Body of pancreas (tissue), 4 donors: ENCODE data around the gene DCUN1D4. TPM values are rescaled to one million over a fixed set of nuclear protein-coding genes. Genes with fewer than 3 reads are reported as not detected.
"Not testable (repeated sequence)": the region's sequence is repeated elsewhere in the genome, so short reads cannot be mapped to it uniquely, and the experiment has no call there.

Source experiments
- ATAC-seq: fragments of 150-250 bp; one replicate; pipeline ENCODE4 v1.9.1; 2016
- DNase-seq, 4 donors: peaks; one replicate each; pipeline ENCODE4 v3.0.0-alpha.2; 2019
- H3K27ac ChIP-seq, 4 donors: fragments of 200-600 bp; sonication (generic); 1 replicate in 3 of 4; 2 replicates in 1 of 4; pipeline versions ENCODE4 v1.5.1 to v1.6.1; 2016 to 2019; ENCODE audit warnings: mild to moderate bottlenecking in 1 of 4, mixed read lengths in 1 of 4, moderate library complexity in 1 of 4
- H3K27me3 ChIP-seq, 2 donors: fragments of 200-600 bp; sonication (generic); one replicate each; pipeline ENCODE4 v1.6.0; 2016; ENCODE audit warnings: mild to moderate bottlenecking in 1 of 2
- H3K36me3 ChIP-seq, 2 donors: fragments of 200-600 bp; sonication (generic); replicated peaks in 1 of 2; 2 replicates each; pipeline ENCODE4 v1.5.1; 2016; ENCODE audit warnings: low read depth in 2 of 2; ENCODE audit not compliant: insufficient read depth in 1 of 2
- H3K4me1 ChIP-seq: fragments of 200-600 bp; sonication (generic); one replicate; pipeline ENCODE4 v1.6.0; 2016
- H3K4me3 ChIP-seq, 2 donors: fragments of 200-600 bp; sonication (generic); 1 replicate in 1 of 2; 2 replicates in 1 of 2; pipeline ENCODE4 v1.5.1; 2016 to 2019
- H3K9me3 ChIP-seq, 3 donors: fragments of 200-600 bp; sonication (generic); 1 replicate in 2 of 3; 2 replicates in 1 of 3; pipeline ENCODE4 v1.5.1; 2016
- POLR2A ChIP-seq, 3 donors: fragments of 450-650 bp; IDR thresholded peaks; one replicate each; pipeline ENCODE4 v1.6.1; 2016; ENCODE audit warnings: antibody characterized with exemption in 3 of 3, mild to moderate bottlenecking in 2 of 3
- WGBS, 2 donors: methylation state at CpG; one replicate each; pipeline ENCODE4 v1.1.5; 2017; 5-methylcytosine and 5-hydroxymethylcytosine counted together
- intact Hi-C: fragments of 100-400 bp; cut with DNase I; formaldehyde crosslinking; loops from one replicate; pipeline ENCODE4 v1.15.1; 2023
- total RNA-seq, 2 donors: library from RNA; depleted of rRNA; stranded (reverse); fragments of >200 nt; gene quantifications; one replicate each; pipeline ENCODE4 v1.1.0, GENCODE V29; 2016
- TF ChIP-seq, protein P1 (sequence below), 7 experiments: fragments of 450-650 bp in 4 of 7; fragments of 200-600 bp in 3 of 7; sonication (generic) in 3 of 7; IDR thresholded peaks; one replicate each; pipeline ENCODE4 v1.5.1; 2016 to 2019; ENCODE audit warnings: antibody characterized with exemption in 7 of 7

DCUN1D4 gene
- total RNA-seq, 2 donors from 2014 or later, result 26.7 to 38.7 TPM

- Histone ChIP-seq H3K36me3 (no peaks in the 10 kb centered on the region), H3K27ac (no peak overlapping the region), H3K9me3 (no peaks in the 10 kb centered on the region), H3K4me3 (no peak overlapping the region), H3K4me1 (no peaks in the 10 kb centered on the region), H3K27me3 (no peaks in the 10 kb centered on the region)
- TF ChIP-seq, protein P1, sequence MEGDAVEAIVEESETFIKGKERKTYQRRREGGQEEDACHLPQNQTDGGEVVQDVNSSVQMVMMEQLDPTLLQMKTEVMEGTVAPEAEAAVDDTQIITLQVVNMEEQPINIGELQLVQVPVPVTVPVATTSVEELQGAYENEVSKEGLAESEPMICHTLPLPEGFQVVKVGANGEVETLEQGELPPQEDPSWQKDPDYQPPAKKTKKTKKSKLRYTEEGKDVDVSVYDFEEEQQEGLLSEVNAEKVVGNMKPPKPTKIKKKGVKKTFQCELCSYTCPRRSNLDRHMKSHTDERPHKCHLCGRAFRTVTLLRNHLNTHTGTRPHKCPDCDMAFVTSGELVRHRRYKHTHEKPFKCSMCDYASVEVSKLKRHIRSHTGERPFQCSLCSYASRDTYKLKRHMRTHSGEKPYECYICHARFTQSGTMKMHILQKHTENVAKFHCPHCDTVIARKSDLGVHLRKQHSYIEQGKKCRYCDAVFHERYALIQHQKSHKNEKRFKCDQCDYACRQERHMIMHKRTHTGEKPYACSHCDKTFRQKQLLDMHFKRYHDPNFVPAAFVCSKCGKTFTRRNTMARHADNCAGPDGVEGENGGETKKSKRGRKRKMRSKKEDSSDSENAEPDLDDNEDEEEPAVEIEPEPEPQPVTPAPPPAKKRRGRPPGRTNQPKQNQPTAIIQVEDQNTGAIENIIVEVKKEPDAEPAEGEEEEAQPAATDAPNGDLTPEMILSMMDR (IDR thresholded peaks at IDR 0.05), result no peak
- TF ChIP-seq POLR2A (IDR thresholded peaks at IDR 0.05), result no peak
- no peak for DNase-seq
- intact Hi-C loops, result no loop called here
- ATAC-seq, result no peak
Observed at GRCh38 chr4:51931461-51931860, 88.5 kb downstream of the DCUN1D4 start.

- DNase-seq, result no peak
- no peak overlapping the region for H3K4me3 ChIP-seq
- no peaks in the 10 kb centered on the region for H3K9me3 ChIP-seq
- no peaks in the 10 kb centered on the region for H3K27me3 ChIP-seq
- H3K27ac ChIP-seq, result no peak overlapping the region
- no peaks in the 10 kb centered on the region for H3K4me1 ChIP-seq
- 51 to 66% methylated on average over 2 of the region's 2 CpGs for WGBS, 2 donors
- intact Hi-C loops, result no loop called here
- H3K36me3 ChIP-seq, result no peaks in the 10 kb centered on the region
- TF ChIP-seq POLR2A (IDR thresholded peaks at IDR 0.05), result no peak
- TF ChIP-seq, protein P1 (IDR thresholded peaks at IDR 0.05), result no peak
- no peak for ATAC-seq
Observed at GRCh38 chr4:51932261-51932660, 89.3 kb downstream of the DCUN1D4 start.

- intact Hi-C loops, result no loop called here
- H3K4me1 ChIP-seq, result no peaks in the 10 kb centered on the region
- TF ChIP-seq POLR2A (IDR thresholded peaks at IDR 0.05), result no peak
- TF ChIP-seq, protein P1 (IDR thresholded peaks at IDR 0.05), result no peak
- no peak overlapping the region for H3K27ac ChIP-seq
- H3K4me3 ChIP-seq, result no peak overlapping the region
- H3K27me3 ChIP-seq, result no peaks in the 10 kb centered on the region
- H3K36me3 ChIP-seq, result no peaks in the 10 kb centered on the region
- DNase-seq, result peak in 1 of 4 donors; percentile 16
- 53 to 60% methylated on average over 3 of the region's 3 CpGs for WGBS, 2 donors
- ATAC-seq, result peak; percentile 50
- H3K9me3 ChIP-seq, result no peaks in the 10 kb centered on the region
Observed at GRCh38 chr4:51932684-51933083, 89.7 kb downstream of the DCUN1D4 start.

- H3K9me3 ChIP-seq, DNase-seq, ATAC-seq, H3K36me3 ChIP-seq, H3K27me3 ChIP-seq, intact Hi-C loops, H3K27ac ChIP-seq, H3K4me3 ChIP-seq: not testable (repeated sequence)
- H3K4me1 ChIP-seq, result peaks cover 13% of the 10 kb centered on the region
- 81 to 91% methylated on average over 13 of the region's 13 CpGs for WGBS, 2 donors
Observed at GRCh38 chr4:51940460-51940859, 97.5 kb downstream of the DCUN1D4 start.

GRCh38 chr4:51942108-51942832 lies 99.3 kb downstream of the DCUN1D4 start:
- H3K36me3 ChIP-seq, result no peaks in the 10 kb centered on the region
- 56 to 64% methylated on average over 6 of the region's 6 CpGs for WGBS, 2 donors
- H3K9me3 ChIP-seq, result no peaks in the 10 kb centered on the region
- H3K27me3 ChIP-seq, result no peaks in the 10 kb centered on the region
- H3K4me1 ChIP-seq, result peaks cover 13% of the 10 kb centered on the region
- intact Hi-C loops, result no loop called here
- no peak for TF ChIP-seq POLR2A (IDR thresholded peaks at IDR 0.05)
- TF ChIP-seq, protein P1 (IDR thresholded peaks at IDR 0.05), result no peak
- no peak overlapping the region for H3K4me3 ChIP-seq
- no peak for ATAC-seq
- H3K27ac ChIP-seq, result peak overlapping the region in 2 of 4 donors; percentile 17 to 24
- no peak for DNase-seq
